Vagina (tissue), 2 donors: Measurements from ENCODE around the gene PSMD8. TPM values are rescaled to one million over a fixed set of nuclear protein-coding genes. Genes with fewer than 3 reads are reported as not detected.

ENCODE experiments used
- DNase-seq, 2 donors: peaks; one replicate each; pipeline ENCODE4 v3.0.0-alpha.2; 2017; ENCODE audit errors: extremely low spot score in 2 of 2
- H3K27ac ChIP-seq: fragments of 200-600 bp; sonication (generic); one replicate; pipeline ENCODE4 v1.5.1; 2019
- H3K27me3 ChIP-seq: fragments of 200-600 bp; sonication (generic); one replicate; pipeline ENCODE4 v1.5.1; 2019
- H3K36me3 ChIP-seq, 2 donors: fragments of 200-600 bp; sonication (generic); one replicate each; pipeline ENCODE4 v1.5.1; 2017 to 2019
- H3K4me1 ChIP-seq: fragments of 200-600 bp; sonication (generic); one replicate; pipeline ENCODE4 v1.5.1; 2019
- H3K4me3 ChIP-seq, 2 donors: fragments of 200-600 bp; sonication (generic); 1 replicate in 1 of 2; 2 replicates in 1 of 2; pipeline ENCODE4 v1.5.1; 2016 to 2019
- H3K9me3 ChIP-seq: fragments of 200-600 bp; sonication (generic); one replicate; pipeline ENCODE4 v1.5.1; 2019
- POLR2A ChIP-seq, 2 donors: fragments of 450-650 bp; IDR thresholded peaks; one replicate each; pipeline ENCODE4 v1.6.1; 2017; ENCODE audit warnings: antibody characterized with exemption in 2 of 2, mild to moderate bottlenecking in 2 of 2, moderate library complexity in 2 of 2
- POLR2AphosphoS5 ChIP-seq, 2 donors: sonication (generic); formaldehyde crosslinking; IDR thresholded peaks; one replicate each; pipeline ENCODE4 v1.9.0; 2017; ENCODE audit warnings: antibody characterized with exemption in 2 of 2, mild to moderate bottlenecking in 2 of 2, low read depth in 1 of 2; ENCODE audit not compliant: insufficient read depth in 1 of 2
- intact Hi-C: fragments of 100-400 bp; cut with DNase I; formaldehyde crosslinking; loops from one replicate; pipeline ENCODE4 v1.15.1; 2023
- total RNA-seq: library from RNA; depleted of rRNA; stranded (reverse); fragments of >200 nt; gene quantifications from one replicate; pipeline ENCODE4 v1.2.3, GENCODE V29; 2016
- TF ChIP-seq, protein P1 (sequence below), 3 experiments: fragments of 450-650 bp in 2 of 3; fragments of 200-600 bp in 1 of 3; sonication (generic) in 1 of 3; IDR thresholded peaks; one replicate each; pipeline ENCODE4 v1.5.1; 2017 to 2019; ENCODE audit warnings: antibody characterized with exemption in 3 of 3, mild to moderate bottlenecking in 2 of 3, moderate library complexity in 2 of 3

Gene PSMD8
- total RNA-seq, 1 donor from 2014 or later: 169 TPM

DNA sequence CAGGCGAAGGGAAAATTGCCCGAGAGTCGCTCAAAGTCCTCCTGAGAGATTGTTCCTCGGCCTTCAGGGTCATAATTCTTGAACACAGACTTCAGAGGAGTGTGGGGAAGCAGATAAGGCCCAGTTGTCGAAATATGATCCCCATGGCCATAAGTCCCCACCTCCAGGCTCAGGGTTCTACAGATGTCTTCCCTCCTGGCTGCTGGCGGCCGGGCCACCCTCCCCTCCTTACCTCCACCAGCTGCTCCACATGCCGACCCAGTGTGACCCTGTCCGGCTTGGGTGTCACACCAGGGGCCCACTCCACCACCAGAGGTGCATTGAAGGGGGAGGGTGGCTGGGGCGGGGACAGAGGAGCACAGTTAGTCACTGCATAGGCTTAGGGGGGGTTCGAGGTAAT is 38.6 kb downstream of the PSMD8 start:
- Histone ChIP-seq H3K27me3 (no peaks in the 10 kb centered on the region), H3K4me1 (peaks cover 6% of the 10 kb centered on the region), H3K36me3 (no peaks in the 10 kb centered on the region), H3K9me3 (no peaks in the 10 kb centered on the region), H3K4me3 (no peak overlapping the region), H3K27ac (no peak overlapping the region)
- TF ChIP-seq POLR2AphosphoS5 (IDR thresholded peaks at IDR 0.05; ENCODE audit: insufficient read depth in 1 of 2, low read depth in 1 of 2): no peak
- TF ChIP-seq, protein P1, sequence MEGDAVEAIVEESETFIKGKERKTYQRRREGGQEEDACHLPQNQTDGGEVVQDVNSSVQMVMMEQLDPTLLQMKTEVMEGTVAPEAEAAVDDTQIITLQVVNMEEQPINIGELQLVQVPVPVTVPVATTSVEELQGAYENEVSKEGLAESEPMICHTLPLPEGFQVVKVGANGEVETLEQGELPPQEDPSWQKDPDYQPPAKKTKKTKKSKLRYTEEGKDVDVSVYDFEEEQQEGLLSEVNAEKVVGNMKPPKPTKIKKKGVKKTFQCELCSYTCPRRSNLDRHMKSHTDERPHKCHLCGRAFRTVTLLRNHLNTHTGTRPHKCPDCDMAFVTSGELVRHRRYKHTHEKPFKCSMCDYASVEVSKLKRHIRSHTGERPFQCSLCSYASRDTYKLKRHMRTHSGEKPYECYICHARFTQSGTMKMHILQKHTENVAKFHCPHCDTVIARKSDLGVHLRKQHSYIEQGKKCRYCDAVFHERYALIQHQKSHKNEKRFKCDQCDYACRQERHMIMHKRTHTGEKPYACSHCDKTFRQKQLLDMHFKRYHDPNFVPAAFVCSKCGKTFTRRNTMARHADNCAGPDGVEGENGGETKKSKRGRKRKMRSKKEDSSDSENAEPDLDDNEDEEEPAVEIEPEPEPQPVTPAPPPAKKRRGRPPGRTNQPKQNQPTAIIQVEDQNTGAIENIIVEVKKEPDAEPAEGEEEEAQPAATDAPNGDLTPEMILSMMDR (IDR thresholded peaks at IDR 0.05): no peak
- TF ChIP-seq POLR2A (IDR thresholded peaks at IDR 0.05): no peak
- intact Hi-C loops: loop anchor here (5.0 kb wide), 1 partner anchor 219 kb away; no protein-coding TSS in a partner anchor
- DNase-seq: no peak

DNA sequence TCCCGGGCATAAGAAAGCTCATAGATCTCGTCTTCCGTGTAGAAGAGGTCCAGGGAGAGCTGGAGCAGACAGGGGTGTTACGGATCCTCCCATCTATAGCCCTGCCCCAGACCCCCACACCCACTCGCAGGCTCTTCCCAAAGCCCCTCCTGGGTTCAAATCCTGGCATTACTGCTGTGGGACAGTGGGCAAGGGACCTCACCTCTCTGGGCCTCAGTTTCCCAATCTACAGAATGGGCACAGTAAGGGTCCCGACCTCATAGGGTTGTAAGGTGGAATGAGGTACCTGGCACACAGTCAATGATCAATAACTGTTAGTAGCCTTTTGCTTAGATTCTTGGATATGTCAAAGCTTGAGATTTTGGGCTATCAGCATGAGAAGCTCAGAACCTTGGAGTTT is 39.0 kb downstream of the PSMD8 start:
- DNase-seq: no peak
- H3K27me3 ChIP-seq: no peaks in the 10 kb centered on the region
- H3K27ac ChIP-seq: no peak overlapping the region
- intact Hi-C loops: loop anchor here (5.0 kb wide), 1 partner anchor 219 kb away; no protein-coding TSS in a partner anchor
- no peaks in the 10 kb centered on the region for H3K36me3 ChIP-seq
- H3K4me3 ChIP-seq: no peak overlapping the region
- H3K4me1 ChIP-seq: peaks cover 10% of the 10 kb centered on the region
- H3K9me3 ChIP-seq: no peaks in the 10 kb centered on the region
- TF ChIP-seq, protein P1 (IDR thresholded peaks at IDR 0.05): no peak
- no peak for TF ChIP-seq POLR2AphosphoS5 (IDR thresholded peaks at IDR 0.05; ENCODE audit: insufficient read depth in 1 of 2, low read depth in 1 of 2)
- TF ChIP-seq POLR2A (IDR thresholded peaks at IDR 0.05): no peak

DNA sequence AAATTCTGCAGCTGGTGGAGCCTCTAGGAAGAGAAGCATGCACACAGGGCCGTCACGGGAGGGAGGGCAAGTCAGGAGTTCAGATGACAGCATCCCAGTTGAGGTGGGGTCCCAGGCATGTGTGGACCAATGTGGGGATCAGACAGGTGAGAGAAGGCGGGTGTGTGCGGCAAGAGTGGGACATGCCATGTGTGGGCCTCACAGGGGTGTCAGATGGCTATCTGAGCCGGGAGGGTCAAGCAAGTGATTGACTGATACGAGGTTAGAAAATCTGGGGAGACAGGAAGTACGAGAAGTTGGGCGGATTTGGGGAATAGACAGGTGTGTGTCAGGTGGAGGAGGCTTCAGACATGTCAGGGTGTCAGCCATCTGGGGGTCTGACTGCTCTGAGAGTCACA is 42.8 kb downstream of the PSMD8 start:
- Histone ChIP-seq H3K4me3 (no peak overlapping the region), H3K27me3 (no peaks in the 10 kb centered on the region), H3K4me1 (peaks cover 12% of the 10 kb centered on the region), H3K27ac (no peak overlapping the region), H3K36me3 (no peaks in the 10 kb centered on the region), H3K9me3 (no peaks in the 10 kb centered on the region)
- DNase-seq: no peak
- TF ChIP-seq POLR2AphosphoS5 (IDR thresholded peaks at IDR 0.05; ENCODE audit: insufficient read depth in 1 of 2, low read depth in 1 of 2) (no peak), POLR2A (IDR thresholded peaks at IDR 0.05) (no peak)
- TF ChIP-seq, protein P1 (IDR thresholded peaks at IDR 0.05): no peak
- intact Hi-C loops: no loop called here

DNA sequence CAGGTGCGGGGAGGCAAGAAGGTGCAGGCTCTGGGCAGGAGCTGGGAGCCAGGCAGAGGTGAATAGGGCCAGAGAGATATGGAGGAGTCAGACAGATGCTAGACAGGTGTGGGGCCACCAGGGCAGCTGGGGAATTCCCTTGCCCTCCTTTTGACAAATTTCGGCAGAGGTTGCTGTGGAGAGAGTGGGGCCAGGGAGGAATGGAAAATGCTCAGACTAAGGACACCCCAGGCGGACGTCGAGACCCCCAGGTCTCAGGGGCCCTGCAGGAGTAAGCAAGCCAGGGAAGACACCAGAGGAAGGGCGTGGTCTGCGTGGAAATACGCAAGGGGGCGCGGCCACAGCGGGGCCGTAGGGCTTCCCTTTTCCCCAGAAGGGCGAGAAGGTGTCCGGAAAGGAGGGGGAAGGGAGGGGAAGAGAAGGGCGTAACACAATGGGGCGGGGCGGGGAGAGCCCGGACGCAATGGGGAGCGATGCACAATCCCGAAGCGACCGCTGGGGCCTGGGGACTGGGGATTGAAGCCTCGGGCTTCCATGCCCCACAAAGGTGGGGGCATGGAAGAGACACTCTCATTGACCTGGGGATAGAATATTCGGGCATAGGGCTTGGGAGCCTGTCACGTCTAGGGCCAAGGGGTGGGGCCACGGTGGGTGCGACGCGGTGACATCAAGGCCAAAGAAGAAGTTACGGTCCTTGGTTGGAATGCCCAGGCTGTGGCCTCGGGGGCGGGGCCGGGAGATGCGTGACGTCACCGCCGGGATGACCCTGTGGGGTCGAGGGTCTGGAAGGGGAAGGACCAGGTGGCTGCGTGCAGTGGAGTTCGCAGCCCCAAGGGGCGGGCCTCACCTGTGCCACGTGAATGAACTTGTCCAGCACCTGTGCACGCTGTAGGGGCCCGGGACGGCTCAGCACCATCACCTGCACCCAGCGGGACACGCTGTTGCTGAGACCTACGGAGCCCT is 43.5 kb downstream of the PSMD8 start:
- H3K27ac ChIP-seq: no peak overlapping the region
- H3K4me3 ChIP-seq: peak overlapping the region; percentile 19 to 26
- H3K4me1 ChIP-seq: peaks cover 12% of the 10 kb centered on the region
- no peaks in the 10 kb centered on the region for H3K36me3 ChIP-seq
- intact Hi-C loops: no loop called here
- H3K27me3 ChIP-seq: no peaks in the 10 kb centered on the region
- H3K9me3 ChIP-seq: no peaks in the 10 kb centered on the region
- TF ChIP-seq POLR2AphosphoS5 (IDR thresholded peaks at IDR 0.05; ENCODE audit: insufficient read depth in 1 of 2, low read depth in 1 of 2) (no peak), POLR2A (IDR thresholded peaks at IDR 0.05) (no peak)
- TF ChIP-seq, protein P1 (IDR thresholded peaks at IDR 0.05): no peak
- no peak for DNase-seq

DNA sequence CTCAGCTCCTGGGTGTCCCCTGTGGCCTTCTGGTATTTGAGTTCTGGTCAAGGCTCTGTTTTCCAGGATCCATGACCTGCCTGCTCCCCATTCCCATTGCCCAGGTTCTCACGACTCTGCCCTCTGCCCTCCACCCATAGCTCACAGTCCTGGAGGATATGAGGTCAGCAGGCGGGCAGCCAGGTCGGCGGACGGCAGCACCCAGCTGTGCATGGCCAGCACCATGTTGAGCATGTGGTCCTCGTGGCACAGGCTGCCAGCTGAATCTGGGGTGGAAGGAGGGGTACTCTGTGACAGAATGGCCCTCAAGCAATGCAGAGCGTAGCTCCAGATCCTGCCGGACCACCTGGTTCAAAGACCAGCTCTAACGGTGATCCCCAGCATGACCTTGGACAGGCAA is 46.6 kb downstream of the PSMD8 start:
- TF ChIP-seq POLR2A (IDR thresholded peaks at IDR 0.05) (no peak), POLR2AphosphoS5 (IDR thresholded peaks at IDR 0.05; ENCODE audit: insufficient read depth in 1 of 2, low read depth in 1 of 2) (no peak)
- TF ChIP-seq, protein P1 (IDR thresholded peaks at IDR 0.05): no peak
- Histone ChIP-seq H3K27me3 (no peaks in the 10 kb centered on the region), H3K9me3 (no peaks in the 10 kb centered on the region), H3K4me3 (no peak overlapping the region), H3K4me1 (peaks cover 12% of the 10 kb centered on the region), H3K27ac (no peak overlapping the region), H3K36me3 (no peaks in the 10 kb centered on the region)
- DNase-seq: no peak
- intact Hi-C loops: no loop called here
